ENCODE results near the gene TNNC1.

- no peak for TF ChIP-seq CTCF (IDR thresholded peaks at IDR 0.05 in 8 of 11, conservative IDR thresholded peaks at IDR 0.05 in 3 of 11)
- no peak for TF ChIP-seq POLR2AphosphoS5 (IDR thresholded peaks at IDR 0.05)
Observed at GRCh38 chr3:52405601-52406110, 48.2 kb downstream of the TNNC1 start.

Data from spleen (tissue), 7 donors.